Mucosa of stomach (tissue), 1 donor: Measurements from ENCODE around the gene PRSS1.

Source experiments
- H3K27me3 ChIP-seq: one replicate; pipeline ENCODE4 v1.7.0; 2013; ENCODE audit warnings: mild to moderate bottlenecking, low read length; ENCODE audit not compliant: control insufficient read depth, insufficient read depth
- H3K36me3 ChIP-seq: one replicate; pipeline ENCODE4 v1.7.0; 2013; ENCODE audit warnings: low read length; ENCODE audit not compliant: control insufficient read depth, insufficient read depth
- H3K4me1 ChIP-seq: one replicate; pipeline ENCODE4 v1.7.0; 2013; ENCODE audit warnings: mild to moderate bottlenecking, low read length; ENCODE audit not compliant: control insufficient read depth, insufficient read depth
- H3K4me3 ChIP-seq: one replicate; pipeline ENCODE4 v1.7.0; 2013; ENCODE audit warnings: low read length
- H3K9ac ChIP-seq: one replicate; pipeline ENCODE4 v1.7.0; 2013; ENCODE audit warnings: mild to moderate bottlenecking, low read length, moderate library complexity
- H3K9me3 ChIP-seq: one replicate; pipeline ENCODE4 v1.7.0; 2013; ENCODE audit warnings: mild to moderate bottlenecking, low read length, moderate library complexity; ENCODE audit not compliant: control insufficient read depth
- donor health status: Pancreatic carcinoma.

PRSS1 gene

DNA sequence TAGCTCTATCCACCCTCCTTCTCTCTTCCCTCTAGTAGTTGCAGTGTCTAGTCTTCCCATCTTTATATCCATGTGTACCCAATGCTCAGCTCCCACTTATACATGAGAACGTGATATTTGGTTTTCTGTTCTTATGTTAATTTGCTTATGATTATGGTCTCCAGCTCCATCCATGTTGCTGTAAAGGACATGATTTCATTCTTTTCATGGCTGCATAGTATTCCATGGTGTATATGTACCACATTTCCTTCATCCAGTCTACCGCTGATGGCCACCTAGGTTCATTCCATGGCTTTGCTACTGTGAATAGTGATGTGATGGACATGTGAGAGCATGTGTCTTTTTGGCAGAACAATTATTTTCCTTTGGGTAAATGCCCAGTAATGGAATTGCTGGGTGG is 28.0 kb downstream of the PRSS1 start:
- Histone ChIP-seq H3K9ac (no peak overlapping the region), H3K9me3 (no peaks in the 10 kb centered on the region), H3K36me3 (no peaks in the 10 kb centered on the region), H3K27me3 (no peaks in the 10 kb centered on the region), H3K4me3 (no peak overlapping the region), H3K4me1 (no peaks in the 10 kb centered on the region)

DNA sequence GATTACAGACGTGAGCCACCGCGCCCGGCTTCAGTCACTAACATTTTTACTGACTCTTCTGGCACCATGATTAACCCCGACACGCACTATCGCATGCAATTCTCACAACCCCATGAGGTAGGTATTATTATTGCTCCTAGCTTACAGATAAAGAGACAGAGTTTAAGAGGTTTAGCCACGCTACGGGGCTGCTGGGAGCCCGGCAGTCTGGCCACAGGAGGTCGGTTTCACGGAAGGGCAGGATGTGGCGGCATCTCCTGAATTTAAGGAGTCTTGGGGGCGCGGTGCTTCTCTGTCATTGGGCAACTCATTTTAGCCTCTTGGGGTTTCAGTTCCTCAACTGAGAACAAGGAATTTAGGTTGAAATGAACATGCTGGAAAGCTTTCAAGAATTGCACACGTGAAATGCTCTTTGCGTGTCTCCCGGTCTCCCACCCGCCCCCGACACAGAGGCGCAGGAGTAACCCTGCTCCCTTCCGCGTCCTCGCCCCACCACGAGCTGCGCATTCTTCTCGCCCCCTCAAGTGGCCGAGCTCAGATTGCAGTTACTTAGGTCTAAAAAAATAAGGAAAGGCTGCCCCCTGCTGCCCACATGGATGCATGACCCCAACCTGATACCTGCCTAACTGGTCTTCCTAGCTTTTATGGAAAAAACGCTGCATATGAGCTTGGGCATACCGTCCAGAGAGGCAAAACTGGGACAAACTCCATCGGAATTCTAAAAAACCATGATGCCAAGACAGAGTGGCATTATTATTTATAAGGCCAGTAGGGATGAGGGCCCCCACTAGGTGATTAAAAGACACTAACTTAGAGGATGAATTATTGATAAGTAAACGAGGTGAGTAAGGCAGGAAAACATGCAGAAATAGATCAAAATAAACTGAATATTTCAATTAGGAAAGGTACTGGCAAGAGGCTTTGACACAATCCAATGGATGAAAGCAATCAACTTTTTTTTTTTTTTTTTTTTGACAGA is 33.9 kb downstream of the PRSS1 start:
- Histone ChIP-seq H3K27me3 (peaks cover 7% of the 10 kb centered on the region), H3K9me3 (no peaks in the 10 kb centered on the region), H3K9ac (no peak overlapping the region), H3K4me1 (peaks cover 7% of the 10 kb centered on the region), H3K36me3 (no peaks in the 10 kb centered on the region), H3K4me3 (no peak overlapping the region)

DNA sequence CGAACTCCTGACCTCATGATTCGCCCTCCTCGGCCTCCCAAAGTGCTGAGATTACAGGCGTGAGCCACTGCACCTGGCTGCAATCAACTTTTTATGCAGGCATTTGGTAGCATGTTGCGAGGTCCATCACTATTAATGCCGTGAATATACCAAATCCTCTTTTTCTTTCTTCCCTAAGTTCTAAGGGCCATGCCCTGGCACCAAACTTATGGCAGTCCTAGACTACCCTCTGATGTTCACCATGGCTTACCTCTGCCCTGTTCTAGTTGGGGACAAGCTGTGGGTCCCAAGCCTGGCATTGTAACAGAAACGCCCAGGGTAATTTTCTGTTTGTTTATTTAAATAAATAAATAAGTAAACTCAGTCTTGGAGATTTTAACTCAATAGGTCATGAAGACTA is 34.8 kb downstream of the PRSS1 start:
- Histone ChIP-seq H3K27me3 (peaks cover 7% of the 10 kb centered on the region), H3K4me1 (peaks cover 7% of the 10 kb centered on the region), H3K4me3 (no peak overlapping the region), H3K9me3 (no peaks in the 10 kb centered on the region), H3K9ac (no peak overlapping the region), H3K36me3 (no peaks in the 10 kb centered on the region)

DNA sequence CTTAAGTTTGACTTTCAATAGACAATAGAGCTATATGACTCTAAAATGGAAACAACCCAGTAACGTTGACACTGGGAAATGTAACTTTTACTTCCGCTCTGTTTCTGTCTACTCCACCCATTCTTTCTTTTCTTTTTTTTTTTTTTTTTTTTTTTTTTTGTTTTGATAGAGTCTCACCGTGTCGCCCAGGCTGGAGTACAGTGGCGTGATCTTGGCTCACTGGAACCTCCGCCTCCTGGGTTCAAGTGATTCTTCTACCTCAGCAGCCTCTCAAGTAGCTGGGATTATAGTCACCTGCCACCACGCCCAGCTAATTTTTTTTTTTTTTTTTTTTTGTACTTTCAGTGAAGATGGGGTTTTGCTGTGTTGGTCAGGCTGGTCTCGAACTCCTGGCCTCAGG is 35.4 kb downstream of the PRSS1 start:
- H3K36me3 ChIP-seq: no peaks in the 10 kb centered on the region
- no peak overlapping the region for H3K9ac ChIP-seq
- no peaks in the 10 kb centered on the region for H3K9me3 ChIP-seq
- H3K27me3 ChIP-seq: peaks cover 7% of the 10 kb centered on the region
- peaks cover 7% of the 10 kb centered on the region for H3K4me1 ChIP-seq
- no peak overlapping the region for H3K4me3 ChIP-seq

DNA sequence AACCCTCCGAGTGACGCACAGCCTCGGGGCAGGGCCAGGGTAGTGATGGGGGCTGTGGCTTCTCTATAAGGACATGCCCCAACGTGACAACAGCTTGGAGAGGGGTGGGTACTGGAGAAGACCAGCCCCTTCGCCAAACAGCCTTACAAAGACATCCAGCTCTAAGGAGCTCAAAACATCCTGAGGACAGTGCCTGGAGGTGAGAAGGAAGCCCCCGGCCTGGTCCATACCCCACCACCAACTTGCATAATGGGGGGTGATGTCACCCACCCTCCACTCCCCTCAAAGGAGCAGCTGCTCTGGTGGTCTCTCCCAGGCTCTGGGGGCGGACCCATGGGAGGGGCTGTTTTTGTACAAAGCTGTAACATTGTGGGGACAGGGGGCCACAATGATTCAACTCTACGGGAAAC is 36.6 kb downstream of the PRSS1 start:
- no peak overlapping the region for H3K9ac ChIP-seq
- no peak overlapping the region for H3K4me3 ChIP-seq
- no peaks in the 10 kb centered on the region for H3K36me3 ChIP-seq
- H3K9me3 ChIP-seq: no peaks in the 10 kb centered on the region
- H3K4me1 ChIP-seq: peaks cover 7% of the 10 kb centered on the region
- peaks cover 7% of the 10 kb centered on the region for H3K27me3 ChIP-seq

DNA sequence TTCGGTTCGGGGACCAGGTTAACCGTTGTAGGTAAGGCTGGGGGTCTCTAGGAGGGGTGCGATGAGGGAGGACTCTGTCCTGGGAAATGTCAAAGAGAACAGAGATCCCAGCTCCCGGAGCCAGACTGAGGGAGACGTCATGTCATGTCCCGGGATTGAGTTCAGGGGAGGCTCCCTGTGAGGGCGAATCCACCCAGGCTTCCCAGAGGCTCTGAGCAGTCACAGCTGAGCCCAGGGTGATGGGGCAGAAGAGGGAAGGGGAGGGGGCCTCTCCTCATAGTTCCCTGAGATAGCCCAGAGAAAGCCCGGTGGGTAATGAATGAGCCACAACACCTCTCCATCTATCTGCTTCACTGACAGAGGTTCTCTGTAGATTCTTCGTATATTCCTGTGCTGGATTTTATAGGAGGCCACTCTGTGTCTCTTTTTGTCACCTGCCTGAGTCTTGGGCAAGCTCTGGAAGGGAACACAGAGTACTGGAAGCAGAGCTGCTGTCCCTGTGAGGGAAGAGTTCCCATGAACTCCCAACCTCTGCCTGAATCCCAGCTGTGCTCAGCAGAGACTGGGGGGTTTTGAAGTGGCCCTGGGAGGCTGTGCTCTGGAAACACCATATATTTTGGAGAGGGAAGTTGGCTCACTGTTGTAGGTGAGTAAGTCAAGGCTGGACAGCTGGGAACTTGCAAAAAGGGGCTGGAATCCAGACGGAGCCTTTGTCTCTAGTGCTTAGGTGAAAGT is 37.9 kb downstream of the PRSS1 start:
- Histone ChIP-seq H3K4me1 (peaks cover 7% of the 10 kb centered on the region), H3K27me3 (peaks cover 7% of the 10 kb centered on the region), H3K9me3 (no peaks in the 10 kb centered on the region), H3K36me3 (no peaks in the 10 kb centered on the region), H3K4me3 (no peak overlapping the region), H3K9ac (no peak overlapping the region)

DNA sequence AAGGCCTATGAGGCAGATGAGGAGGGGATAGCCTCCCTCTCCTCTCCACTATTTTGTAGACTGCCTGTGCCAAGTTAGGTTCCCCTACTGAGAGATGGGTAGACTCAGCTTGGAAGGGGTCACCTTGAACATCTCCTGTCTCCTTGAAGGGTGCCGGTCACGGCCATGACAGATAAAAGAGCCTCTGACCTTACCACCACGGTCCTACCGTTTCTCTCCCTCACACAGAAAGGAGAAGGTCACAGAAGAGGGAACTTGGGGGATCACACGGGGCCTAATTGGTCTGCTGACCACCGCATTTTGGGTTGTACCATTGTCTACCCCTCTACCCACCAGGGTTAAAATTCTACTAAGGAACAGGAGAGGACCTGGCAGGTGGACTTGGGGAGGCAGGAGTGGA is 38.5 kb downstream of the PRSS1 start:
- H3K4me3 ChIP-seq: no peak overlapping the region
- H3K36me3 ChIP-seq: no peaks in the 10 kb centered on the region
- H3K9ac ChIP-seq: no peak overlapping the region
- peaks cover 7% of the 10 kb centered on the region for H3K4me1 ChIP-seq
- peaks cover 4% of the 10 kb centered on the region for H3K27me3 ChIP-seq
- no peaks in the 10 kb centered on the region for H3K9me3 ChIP-seq

DNA sequence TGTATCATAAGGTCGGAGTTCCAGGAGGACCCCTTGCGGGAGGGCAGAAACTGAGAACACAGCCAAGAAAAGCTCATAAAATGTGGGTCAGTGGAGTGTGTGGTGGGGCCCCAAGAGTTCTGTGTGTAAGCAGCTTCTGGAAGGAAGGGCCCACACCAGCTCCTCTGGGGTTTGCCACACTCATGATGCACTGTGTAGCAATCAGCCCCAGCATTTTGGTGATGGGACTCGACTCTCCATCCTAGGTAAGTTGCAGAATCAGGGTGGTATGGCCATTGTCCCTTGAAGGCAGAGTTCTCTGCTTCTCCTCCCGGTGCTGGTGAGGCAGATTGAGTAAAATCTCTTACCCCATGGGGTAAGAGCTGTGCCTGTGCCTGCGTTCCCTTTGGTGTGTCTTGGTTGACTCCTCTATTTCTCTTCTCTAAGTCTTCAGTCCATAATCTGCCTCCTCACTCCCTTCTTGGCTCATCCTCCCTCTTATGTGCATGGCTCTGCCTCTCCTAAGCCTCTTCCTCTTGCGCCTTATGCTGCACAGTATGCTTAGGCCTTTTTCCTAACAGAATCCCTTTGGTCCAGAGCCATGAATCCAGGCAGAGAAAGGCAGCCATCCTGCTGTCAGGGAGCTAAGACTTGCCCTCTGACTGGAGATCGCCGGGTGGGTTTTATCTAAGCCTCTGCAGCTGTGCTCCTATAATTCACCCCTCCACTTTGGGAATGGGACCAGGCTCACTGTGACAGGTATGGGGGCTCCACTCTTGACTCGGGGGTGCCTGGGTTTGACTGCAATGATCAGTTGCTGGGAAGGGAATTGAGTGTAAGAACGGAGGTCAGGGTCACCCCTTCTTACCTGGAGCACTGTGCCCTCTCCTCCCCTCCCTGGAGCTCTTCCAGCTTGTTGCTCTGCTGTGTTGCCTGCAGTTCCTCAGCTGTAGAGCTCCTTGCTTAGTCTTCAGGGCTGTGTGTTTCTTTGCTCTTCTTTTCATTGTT is 39.3 kb downstream of the PRSS1 start:
- no peak overlapping the region for H3K4me3 ChIP-seq

DNA sequence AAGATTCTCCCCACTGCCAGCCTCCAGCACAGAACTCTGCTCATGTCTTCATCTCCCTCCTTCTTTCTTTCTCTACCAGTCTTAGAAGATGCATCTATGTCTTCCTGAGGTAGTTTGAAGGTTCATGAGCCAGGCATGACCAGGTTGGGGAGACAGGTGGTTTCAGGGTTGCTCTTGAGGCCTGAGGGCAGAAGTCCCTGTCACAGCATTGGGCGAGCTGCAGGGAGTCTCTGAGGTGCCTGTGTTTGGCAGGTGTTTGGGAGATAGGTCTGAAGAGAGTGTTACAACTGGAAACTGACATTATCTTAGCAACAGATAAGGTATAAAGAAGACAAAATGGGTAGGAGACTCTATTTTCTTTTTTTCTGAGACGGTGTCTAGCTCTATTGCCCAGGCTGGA is 40.2 kb downstream of the PRSS1 start:
- Histone ChIP-seq H3K36me3 (no peaks in the 10 kb centered on the region), H3K9ac (no peak overlapping the region), H3K27me3 (no peaks in the 10 kb centered on the region), H3K4me3 (no peak overlapping the region), H3K9me3 (no peaks in the 10 kb centered on the region), H3K4me1 (no peaks in the 10 kb centered on the region)

More for the DNA sequence above, 39.3 kb downstream of the PRSS1 start:
- Histone ChIP-seq H3K27me3 (no peaks in the 10 kb centered on the region), H3K4me1 (no peaks in the 10 kb centered on the region), H3K9me3 (no peaks in the 10 kb centered on the region), H3K36me3 (no peaks in the 10 kb centered on the region), H3K9ac (no peak overlapping the region)

DNA sequence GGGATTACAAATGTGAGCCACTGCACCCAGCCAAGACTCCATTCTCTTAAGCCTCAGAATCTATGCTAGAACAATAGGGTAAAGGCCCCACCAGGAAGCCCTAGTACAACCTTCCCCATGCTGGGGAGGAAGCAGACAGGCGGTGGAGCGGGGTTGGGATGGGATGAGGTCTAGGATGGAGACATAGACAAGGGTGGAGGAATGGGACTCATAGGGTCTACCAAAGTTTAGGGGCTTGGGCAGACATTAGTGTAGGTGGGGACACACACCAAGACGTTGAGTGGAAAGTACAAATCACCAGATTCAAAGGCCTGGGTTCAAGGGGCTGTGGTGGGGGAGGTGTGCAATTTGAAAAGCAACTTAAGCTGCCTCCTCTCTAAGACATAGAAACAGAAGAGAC is 40.8 kb downstream of the PRSS1 start:
- H3K9me3 ChIP-seq: no peaks in the 10 kb centered on the region
- H3K9ac ChIP-seq: no peak overlapping the region
- peaks cover 3% of the 10 kb centered on the region for H3K27me3 ChIP-seq
- no peaks in the 10 kb centered on the region for H3K36me3 ChIP-seq
- H3K4me3 ChIP-seq: no peak overlapping the region
- H3K4me1 ChIP-seq: no peaks in the 10 kb centered on the region

DNA sequence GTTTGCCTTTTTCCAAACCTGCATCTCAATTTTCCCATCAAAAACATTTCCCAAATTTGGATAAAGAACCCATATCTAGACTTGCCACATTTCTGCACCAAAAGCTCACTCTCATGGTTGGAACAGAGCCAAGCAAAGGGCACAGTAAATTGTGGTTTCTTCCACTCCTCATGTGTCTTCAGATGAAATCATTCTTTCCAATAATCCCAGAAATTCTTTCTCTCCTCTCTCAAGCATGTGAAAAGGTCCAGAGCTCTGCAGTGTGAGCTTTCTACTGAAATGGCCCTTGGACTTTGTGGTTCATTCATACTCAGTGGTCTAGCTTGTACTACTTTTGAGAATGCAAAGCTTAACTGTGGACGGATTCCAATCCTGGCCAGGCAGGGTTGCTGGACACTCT is 41.3 kb downstream of the PRSS1 start:
- Histone ChIP-seq H3K4me3 (no peak overlapping the region), H3K36me3 (no peaks in the 10 kb centered on the region), H3K9me3 (no peaks in the 10 kb centered on the region)

More for the DNA sequence above, 41.3 kb downstream of the PRSS1 start:
- Histone ChIP-seq H3K27me3 (peaks cover 8% of the 10 kb centered on the region), H3K4me1 (no peaks in the 10 kb centered on the region), H3K9ac (no peak overlapping the region)
